ENCODE measurements around the gene SH3BP2. TPM values are rescaled to one million over a fixed set of nuclear protein-coding genes. Genes with fewer than 3 reads are reported as not detected.

The SH3BP2 gene
- polyA plus RNA-seq, 1 donor (not counting 4 experiments of a cell fraction or from before 2014, with no cell fraction given) = 11.2 TPM

DNA sequence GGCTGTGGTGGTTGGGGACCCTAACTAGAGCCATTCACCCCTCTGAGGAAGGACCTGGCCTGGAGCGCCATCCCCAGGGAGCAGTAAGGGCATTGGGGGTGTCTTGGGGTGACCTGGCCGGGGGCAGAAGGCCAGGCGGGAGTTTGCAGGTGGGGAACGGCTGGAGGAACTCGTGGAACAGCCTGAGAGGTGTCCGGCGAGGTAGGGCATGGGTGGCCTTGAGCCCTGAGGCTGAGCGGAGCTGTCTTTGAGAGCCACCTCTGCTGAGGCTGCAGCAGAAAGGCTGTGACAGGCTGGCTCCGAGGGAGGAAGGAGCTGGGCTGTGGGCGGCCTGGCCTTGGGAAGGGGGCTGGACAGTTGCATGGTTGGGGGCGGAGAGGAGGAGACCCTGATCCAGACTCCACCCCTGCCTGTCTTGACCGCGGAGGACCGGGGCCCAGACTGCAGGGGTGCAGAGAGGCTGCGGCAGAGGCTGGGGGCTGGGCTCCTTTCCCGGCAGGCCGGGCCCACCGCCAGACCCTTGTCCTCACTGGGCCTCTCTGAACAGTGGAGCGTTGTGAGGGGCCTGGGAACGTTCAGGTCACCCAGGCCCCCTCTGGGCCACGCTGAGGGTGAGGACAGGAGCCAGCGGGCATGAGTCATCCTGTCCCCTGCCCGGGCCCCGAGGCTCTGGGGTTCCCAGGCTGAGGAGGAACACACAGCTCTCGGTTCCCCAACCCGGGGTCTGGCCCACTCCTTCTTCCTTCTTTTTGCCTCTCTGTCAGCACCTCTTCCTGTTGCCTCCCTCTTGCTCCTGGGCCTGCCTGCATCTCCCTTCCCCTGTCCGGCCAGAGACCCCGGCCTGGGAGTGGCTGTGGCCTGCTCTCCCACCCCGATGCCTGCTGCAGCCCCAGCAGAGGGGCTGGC is 8.1 kb downstream of the SH3BP2 start:
- dilution Hi-C loops (cut with MboI; ENCODE audit: extremely low pct_ligation_motif_present, low sequenced_read_pairs) = no loop called here
- Histone ChIP-seq H2AFZ (ENCODE audit: control insufficient read depth, low read length) (peak overlapping the region; percentile 23), H3K27me3 (ENCODE audit: control insufficient read depth, extremely low read depth, insufficient read depth, low read length) (no peaks in the 10 kb centered on the region), H3K4me2 (ENCODE audit: control insufficient read depth, extremely low read depth, insufficient read depth, low read depth, low read length) (peak overlapping the region; percentile 48), H3K9ac (ENCODE audit: control insufficient read depth, extremely low read depth, insufficient read depth, low read length) (peak overlapping the region; percentile 47), H4K20me1 (ENCODE audit: control insufficient read depth, extremely low read depth, insufficient read depth, low read length) (no peaks in the 10 kb centered on the region), H3K9me3 (ENCODE audit: control insufficient read depth, low read depth, low read length) (no peaks in the 10 kb centered on the region), H3K4me3 (ENCODE audit: control insufficient read depth in 2 of 3, extremely low read depth in 1 of 3, insufficient read depth in 2 of 3, low read depth in 1 of 3, low read length in 3 of 3) (peak overlapping the region in 1 of 3 experiments; percentile 28), H3K79me2 (ENCODE audit: control insufficient read depth, insufficient read depth, low read length) (no peaks in the 10 kb centered on the region), H3K9me1 (ENCODE audit: control insufficient read depth, extremely low read depth, insufficient read depth, low read length) (no peaks in the 10 kb centered on the region), H3K36me3 (ENCODE audit: control insufficient read depth in 2 of 2, extremely low read depth in 1 of 2, insufficient read depth in 2 of 2, low read length in 2 of 2) (no peaks in the 10 kb centered on the region), H3K27ac (ENCODE audit: control insufficient read depth, insufficient read depth, low read length) (no peak overlapping the region), H3K4me1 (ENCODE audit: control insufficient read depth, extremely low read depth, insufficient read depth, low read length) (peaks cover 66% of the 10 kb centered on the region)
- FAIRE-seq (no peak), DNase-seq (ENCODE audit: low read depth, low spot score) (no peak)
- TF ChIP-seq, protein P1, sequence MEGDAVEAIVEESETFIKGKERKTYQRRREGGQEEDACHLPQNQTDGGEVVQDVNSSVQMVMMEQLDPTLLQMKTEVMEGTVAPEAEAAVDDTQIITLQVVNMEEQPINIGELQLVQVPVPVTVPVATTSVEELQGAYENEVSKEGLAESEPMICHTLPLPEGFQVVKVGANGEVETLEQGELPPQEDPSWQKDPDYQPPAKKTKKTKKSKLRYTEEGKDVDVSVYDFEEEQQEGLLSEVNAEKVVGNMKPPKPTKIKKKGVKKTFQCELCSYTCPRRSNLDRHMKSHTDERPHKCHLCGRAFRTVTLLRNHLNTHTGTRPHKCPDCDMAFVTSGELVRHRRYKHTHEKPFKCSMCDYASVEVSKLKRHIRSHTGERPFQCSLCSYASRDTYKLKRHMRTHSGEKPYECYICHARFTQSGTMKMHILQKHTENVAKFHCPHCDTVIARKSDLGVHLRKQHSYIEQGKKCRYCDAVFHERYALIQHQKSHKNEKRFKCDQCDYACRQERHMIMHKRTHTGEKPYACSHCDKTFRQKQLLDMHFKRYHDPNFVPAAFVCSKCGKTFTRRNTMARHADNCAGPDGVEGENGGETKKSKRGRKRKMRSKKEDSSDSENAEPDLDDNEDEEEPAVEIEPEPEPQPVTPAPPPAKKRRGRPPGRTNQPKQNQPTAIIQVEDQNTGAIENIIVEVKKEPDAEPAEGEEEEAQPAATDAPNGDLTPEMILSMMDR (optimal IDR thresholded peaks at IDR 0.05 in 1 of 3, IDR thresholded peaks at IDR 0.05 in 1 of 3, conservative IDR thresholded peaks at IDR 0.05 in 1 of 3; ENCODE audit: extremely low read depth in 1 of 3, insufficient read depth in 2 of 3, low read length in 3 of 3) = no peak
- no peak for TF ChIP-seq EZH2 (IDR thresholded peaks at IDR 0.05; ENCODE audit: low read length)

DNA sequence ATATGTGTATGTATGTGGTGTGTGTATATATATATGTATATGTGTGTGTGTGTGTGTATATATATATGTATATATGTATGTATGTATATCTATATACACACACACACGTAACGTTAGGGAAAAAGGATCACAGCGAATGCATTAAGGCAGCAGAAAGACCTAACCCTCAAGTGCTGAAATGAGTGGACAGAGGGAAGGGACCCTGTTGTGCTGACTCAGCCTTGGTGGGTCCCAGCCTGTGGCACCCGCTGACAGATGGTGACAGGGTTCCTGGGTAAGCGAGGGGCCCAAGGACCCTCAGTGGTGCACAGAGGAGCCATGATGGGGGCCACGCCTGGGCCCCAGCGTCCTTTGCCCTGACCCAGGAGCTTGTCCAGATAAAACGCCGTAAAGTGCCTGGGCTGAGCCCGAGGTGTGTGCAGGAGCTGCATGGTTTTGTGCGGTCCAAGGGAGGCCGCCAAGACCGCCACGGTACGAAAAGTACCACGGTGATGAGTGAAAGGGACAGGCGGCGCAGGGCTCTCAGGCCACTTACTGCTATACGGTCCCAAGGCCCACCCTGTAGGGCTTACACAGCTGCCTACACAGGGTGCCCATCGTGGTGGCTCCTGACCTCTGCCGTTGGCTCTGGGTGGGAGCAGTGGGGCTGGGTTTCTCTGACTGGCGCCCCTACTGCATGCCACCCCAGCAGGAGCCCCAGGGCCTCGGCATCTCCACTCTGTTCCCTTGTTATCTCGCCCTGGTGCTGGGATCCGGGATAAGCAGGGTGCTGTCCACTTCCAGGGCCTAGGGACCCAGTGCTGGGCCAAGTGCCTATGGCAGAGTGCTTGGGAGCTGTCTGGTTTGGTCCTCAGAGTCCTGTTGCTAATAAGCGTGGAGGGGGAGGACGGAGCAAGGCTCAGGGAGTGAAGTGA is 10.0 kb downstream of the SH3BP2 start:
- Histone ChIP-seq H3K27me3 (ENCODE audit: control insufficient read depth, extremely low read depth, insufficient read depth, low read length) (no peaks in the 10 kb centered on the region), H3K9ac (ENCODE audit: control insufficient read depth, extremely low read depth, insufficient read depth, low read length) (no peak overlapping the region), H3K36me3 (ENCODE audit: control insufficient read depth in 2 of 2, extremely low read depth in 1 of 2, insufficient read depth in 2 of 2, low read length in 2 of 2) (no peaks in the 10 kb centered on the region), H3K4me2 (ENCODE audit: control insufficient read depth, extremely low read depth, insufficient read depth, low read depth, low read length) (no peak overlapping the region), H3K79me2 (ENCODE audit: control insufficient read depth, insufficient read depth, low read length) (no peaks in the 10 kb centered on the region), H3K9me1 (ENCODE audit: control insufficient read depth, extremely low read depth, insufficient read depth, low read length) (no peaks in the 10 kb centered on the region), H3K27ac (ENCODE audit: control insufficient read depth, insufficient read depth, low read length) (no peak overlapping the region), H2AFZ (ENCODE audit: control insufficient read depth, low read length) (no peak overlapping the region), H3K4me1 (ENCODE audit: control insufficient read depth, extremely low read depth, insufficient read depth, low read length) (peaks cover 48% of the 10 kb centered on the region), H3K9me3 (ENCODE audit: control insufficient read depth, low read depth, low read length) (no peaks in the 10 kb centered on the region), H3K4me3 (ENCODE audit: control insufficient read depth in 2 of 3, extremely low read depth in 1 of 3, insufficient read depth in 2 of 3, low read depth in 1 of 3, low read length in 3 of 3) (no peak overlapping the region), H4K20me1 (ENCODE audit: control insufficient read depth, extremely low read depth, insufficient read depth, low read length) (no peaks in the 10 kb centered on the region)
- TF ChIP-seq, protein P1 (optimal IDR thresholded peaks at IDR 0.05 in 1 of 3, IDR thresholded peaks at IDR 0.05 in 1 of 3, conservative IDR thresholded peaks at IDR 0.05 in 1 of 3; ENCODE audit: extremely low read depth in 1 of 3, insufficient read depth in 2 of 3, low read length in 3 of 3) = no peak
- no peak for TF ChIP-seq EZH2 (IDR thresholded peaks at IDR 0.05; ENCODE audit: low read length)
- FAIRE-seq = no peak
- dilution Hi-C loops (cut with MboI; ENCODE audit: extremely low pct_ligation_motif_present, low sequenced_read_pairs) = no loop called here
- DNase-seq (ENCODE audit: low read depth, low spot score) = no peak

Measured in keratinocyte (primary cell).